ENCODE data around the gene GPR84. TPM values are rescaled to one million over a fixed set of nuclear protein-coding genes. Genes with fewer than 3 reads are reported as not detected.
A peak's percentile ranks its signal among the peaks of the same experiment; 100 is the strongest.

GPR84 gene
- total RNA-seq, 1 donor from 2014 or later: 0.65 TPM

GRCh38 chr12:54372113-54372806, 8.0 kb upstream of the GPR84 start:
- peak overlapping the region; percentile 54 for H3K27ac ChIP-seq
- TF ChIP-seq, protein P1, sequence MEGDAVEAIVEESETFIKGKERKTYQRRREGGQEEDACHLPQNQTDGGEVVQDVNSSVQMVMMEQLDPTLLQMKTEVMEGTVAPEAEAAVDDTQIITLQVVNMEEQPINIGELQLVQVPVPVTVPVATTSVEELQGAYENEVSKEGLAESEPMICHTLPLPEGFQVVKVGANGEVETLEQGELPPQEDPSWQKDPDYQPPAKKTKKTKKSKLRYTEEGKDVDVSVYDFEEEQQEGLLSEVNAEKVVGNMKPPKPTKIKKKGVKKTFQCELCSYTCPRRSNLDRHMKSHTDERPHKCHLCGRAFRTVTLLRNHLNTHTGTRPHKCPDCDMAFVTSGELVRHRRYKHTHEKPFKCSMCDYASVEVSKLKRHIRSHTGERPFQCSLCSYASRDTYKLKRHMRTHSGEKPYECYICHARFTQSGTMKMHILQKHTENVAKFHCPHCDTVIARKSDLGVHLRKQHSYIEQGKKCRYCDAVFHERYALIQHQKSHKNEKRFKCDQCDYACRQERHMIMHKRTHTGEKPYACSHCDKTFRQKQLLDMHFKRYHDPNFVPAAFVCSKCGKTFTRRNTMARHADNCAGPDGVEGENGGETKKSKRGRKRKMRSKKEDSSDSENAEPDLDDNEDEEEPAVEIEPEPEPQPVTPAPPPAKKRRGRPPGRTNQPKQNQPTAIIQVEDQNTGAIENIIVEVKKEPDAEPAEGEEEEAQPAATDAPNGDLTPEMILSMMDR (IDR thresholded peaks at IDR 0.05): no peak
- no peak overlapping the region for H3K4me3 ChIP-seq
- no peaks in the 10 kb centered on the region for H3K9me3 ChIP-seq
- H3K27me3 ChIP-seq (ENCODE audit: low read depth): no peaks in the 10 kb centered on the region
- H3K4me1 ChIP-seq: peaks cover 44% of the 10 kb centered on the region
- no peak for DNase-seq
- H3K36me3 ChIP-seq: peaks cover 12% of the 10 kb centered on the region
- intact Hi-C loops (cut with DNase I): no loop called here
- ATAC-seq: no peak

GRCh38 chr12:54371328-54372112, 7.2 kb upstream of the GPR84 start:
- Histone ChIP-seq H3K4me1 (peaks cover 44% of the 10 kb centered on the region), H3K36me3 (peaks cover 12% of the 10 kb centered on the region), H3K27me3 (ENCODE audit: low read depth) (no peaks in the 10 kb centered on the region), H3K9me3 (no peaks in the 10 kb centered on the region), H3K4me3 (no peak overlapping the region), H3K27ac (peak overlapping the region; percentile 54)
- ATAC-seq (no peak), DNase-seq (no peak)
- TF ChIP-seq, protein P1 (IDR thresholded peaks at IDR 0.05): no peak
- intact Hi-C loops (cut with DNase I): no loop called here

- TF ChIP-seq, protein P1 (IDR thresholded peaks at IDR 0.05): peak; percentile 87
- Histone ChIP-seq H3K9me3 (no peaks in the 10 kb centered on the region), H3K27ac (peak overlapping the region; percentile 32), H3K4me3 (peak overlapping the region; percentile 46), H3K27me3 (ENCODE audit: low read depth) (no peaks in the 10 kb centered on the region), H3K4me1 (peaks cover 44% of the 10 kb centered on the region), H3K36me3 (peaks cover 12% of the 10 kb centered on the region)
- intact Hi-C loops (cut with DNase I): no loop called here
- DNase-seq (peak; percentile 79), ATAC-seq (peak; percentile 85 to 88)
These were observed 6.0 kb upstream of the GPR84 start for GRCh38 chr12:54370171-54370730.

- Histone ChIP-seq H3K4me1 (peaks cover 44% of the 10 kb centered on the region), H3K4me3 (peak overlapping the region; percentile 46), H3K27me3 (ENCODE audit: low read depth) (no peaks in the 10 kb centered on the region), H3K27ac (no peak overlapping the region), H3K9me3 (no peaks in the 10 kb centered on the region), H3K36me3 (peaks cover 12% of the 10 kb centered on the region)
- no peak for DNase-seq
- peak; percentile 2 to 10 for ATAC-seq
- TF ChIP-seq, protein P1 (IDR thresholded peaks at IDR 0.05): no peak
- intact Hi-C loops (cut with DNase I): no loop called here
These were observed 5.4 kb upstream of the GPR84 start for GRCh38 chr12:54369597-54370131.

GRCh38 chr12:54368709-54369596, 4.7 kb upstream of the GPR84 start:
- Histone ChIP-seq H3K4me3 (peak overlapping the region; percentile 46), H3K27ac (peak overlapping the region; percentile 37), H3K36me3 (peaks cover 12% of the 10 kb centered on the region), H3K4me1 (peaks cover 44% of the 10 kb centered on the region), H3K27me3 (ENCODE audit: low read depth) (no peaks in the 10 kb centered on the region), H3K9me3 (no peaks in the 10 kb centered on the region)
- peak; percentile 82 to 83 for ATAC-seq
- peak; percentile 91 for DNase-seq
- TF ChIP-seq, protein P1 (IDR thresholded peaks at IDR 0.05): peak; percentile 78
- intact Hi-C loops (cut with DNase I): no loop called here
